Measurements from ENCODE around the gene SLC25A11.

DNA sequence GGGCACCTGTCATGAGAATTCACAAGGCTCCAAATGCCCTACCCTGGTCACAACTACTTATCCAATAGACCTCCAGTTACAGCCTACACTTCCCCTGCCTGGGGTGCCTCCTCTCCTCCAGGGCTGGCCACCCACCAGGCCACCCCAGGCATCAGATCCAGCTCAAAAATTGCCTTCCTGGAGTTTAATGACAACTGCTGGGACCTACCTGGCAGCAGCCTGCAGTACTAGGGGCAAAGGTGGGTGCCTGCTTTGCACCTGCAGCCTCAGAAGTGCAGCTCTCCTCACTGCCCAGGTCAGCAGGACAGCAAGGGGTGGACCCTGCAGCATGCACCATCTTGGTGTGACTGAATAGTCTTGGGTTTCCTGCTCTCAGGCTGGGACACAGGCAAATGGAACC, 4.2 kb downstream of the SLC25A11 start:
- TF ChIP-seq POLR2AphosphoS5 (IDR thresholded peaks at IDR 0.05; ENCODE audit: insufficient read depth in 1 of 2, low read depth in 1 of 2) (no peak), POLR2A (IDR thresholded peaks at IDR 0.05) (no peak)
- TF ChIP-seq, protein P1, sequence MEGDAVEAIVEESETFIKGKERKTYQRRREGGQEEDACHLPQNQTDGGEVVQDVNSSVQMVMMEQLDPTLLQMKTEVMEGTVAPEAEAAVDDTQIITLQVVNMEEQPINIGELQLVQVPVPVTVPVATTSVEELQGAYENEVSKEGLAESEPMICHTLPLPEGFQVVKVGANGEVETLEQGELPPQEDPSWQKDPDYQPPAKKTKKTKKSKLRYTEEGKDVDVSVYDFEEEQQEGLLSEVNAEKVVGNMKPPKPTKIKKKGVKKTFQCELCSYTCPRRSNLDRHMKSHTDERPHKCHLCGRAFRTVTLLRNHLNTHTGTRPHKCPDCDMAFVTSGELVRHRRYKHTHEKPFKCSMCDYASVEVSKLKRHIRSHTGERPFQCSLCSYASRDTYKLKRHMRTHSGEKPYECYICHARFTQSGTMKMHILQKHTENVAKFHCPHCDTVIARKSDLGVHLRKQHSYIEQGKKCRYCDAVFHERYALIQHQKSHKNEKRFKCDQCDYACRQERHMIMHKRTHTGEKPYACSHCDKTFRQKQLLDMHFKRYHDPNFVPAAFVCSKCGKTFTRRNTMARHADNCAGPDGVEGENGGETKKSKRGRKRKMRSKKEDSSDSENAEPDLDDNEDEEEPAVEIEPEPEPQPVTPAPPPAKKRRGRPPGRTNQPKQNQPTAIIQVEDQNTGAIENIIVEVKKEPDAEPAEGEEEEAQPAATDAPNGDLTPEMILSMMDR (IDR thresholded peaks at IDR 0.05): no peak

Measured in vagina (tissue), 2 donors.